Occipital lobe (tissue), 2 donors: ENCODE data around the gene UPK1A. TPM values are rescaled to one million over a fixed set of nuclear protein-coding genes. Genes with fewer than 3 reads are reported as not detected.
"Not testable (repeated sequence)": the region's sequence is repeated elsewhere in the genome, so short reads cannot be mapped to it uniquely, and the experiment has no call there.

Experiments used
- DNase-seq: peaks from one replicate; lab custom pipeline; 2025; lab: John Stamatoyannopoulos, UW
- total RNA-seq: library from RNA; depleted of rRNA; stranded (reverse); fragments of >200 nt; gene quantifications from one replicate; pipeline ENCODE4 v1.2.3, GENCODE V29; 2014

UPK1A gene
- total RNA-seq, 1 donor from 2014 or later: not detected

- DNase-seq: peak; percentile 94
These were observed 50.7 kb downstream of the UPK1A start for GRCh38 chr19:35716801-35717664.

GRCh38 chr19:35717665-35718344 lies 51.5 kb downstream of the UPK1A start, which contains the start of gene KMT2B:
TSS of gene KMT2B (plus strand) at chr19:35718003. CDS start at chr19:35718019, 16 bp downstream.
- DNase-seq: no peak

GRCh38 chr19:35718345-35719041 lies 52.2 kb downstream of the UPK1A start:
- DNase-seq: no peak

- DNase-seq: no peak
These were observed 53.3 kb downstream of the UPK1A start for GRCh38 chr19:35719402-35720162.

- no peak for DNase-seq
These were observed 53.8 kb downstream of the UPK1A start for GRCh38 chr19:35720163-35720524.

- DNase-seq: no peak
These were observed 54.3 kb downstream of the UPK1A start for GRCh38 chr19:35720648-35721047.

GRCh38 chr19:35721374-35721773 lies 55.1 kb downstream of the UPK1A start:
- DNase-seq: no peak

- no peak for DNase-seq
These were observed 56.1 kb downstream of the UPK1A start for GRCh38 chr19:35722461-35722860.

- DNase-seq: no peak
These were observed 56.6 kb downstream of the UPK1A start for GRCh38 chr19:35722897-35723296.

GRCh38 chr19:35723671-35724070 lies 57.4 kb downstream of the UPK1A start:
- no peak for DNase-seq

GRCh38 chr19:35724132-35724531 lies 57.8 kb downstream of the UPK1A start:
- DNase-seq: not testable (repeated sequence)

GRCh38 chr19:35724560-35724959 lies 58.2 kb downstream of the UPK1A start:
- no peak for DNase-seq

GRCh38 chr19:35725216-35725861 lies 59.0 kb downstream of the UPK1A start:
- no peak for DNase-seq

- DNase-seq: no peak
These were observed 61.0 kb downstream of the UPK1A start for GRCh38 chr19:35727053-35727955.

Other genes with a start within 250 kb of the UPK1A start
- 0.16 TPM for gene FFAR2, start 218.3 kb upstream of the UPK1A start, total RNA-seq
- not detected for gene KRTDAP, start 176.1 kb upstream of the UPK1A start, total RNA-seq
- 0.94 TPM for gene DMKN, start 152.9 kb upstream of the UPK1A start, total RNA-seq
- not detected for gene SBSN, start 138.2 kb upstream of the UPK1A start, total RNA-seq
- gene GAPDHS, start 133.1 kb upstream of the UPK1A start, total RNA-seq: not detected
- 37.4 TPM for gene TMEM147, start 120.9 kb upstream of the UPK1A start, total RNA-seq
- gene ATP4A, start 102.9 kb upstream of the UPK1A start, total RNA-seq: not detected
- not detected for gene PMIS2, start 80.3 kb upstream of the UPK1A start, total RNA-seq
- gene HAUS5, start 53.8 kb upstream of the UPK1A start, total RNA-seq: 6.4 TPM
- gene RBM42, start 37.5 kb upstream of the UPK1A start, total RNA-seq: 16.7 TPM
- gene ETV2, start 24.8 kb upstream of the UPK1A start, total RNA-seq: 1.1 TPM
- 119 TPM for gene COX6B1, start 18.2 kb upstream of the UPK1A start, total RNA-seq
- gene ZBTB32, start 38.0 kb downstream of the UPK1A start, total RNA-seq: not detected
- 3.0 TPM for gene KMT2B, start 51.5 kb downstream of the UPK1A start, total RNA-seq
- gene IGFLR1, start 75.9 kb downstream of the UPK1A start, total RNA-seq: 0.47 TPM
- gene U2AF1L4, start 78.9 kb downstream of the UPK1A start, total RNA-seq: 8.7 TPM
- 7.2 TPM for gene PSENEN, start 79.1 kb downstream of the UPK1A start, total RNA-seq
- 8.3 TPM for gene LIN37, start 82.1 kb downstream of the UPK1A start, total RNA-seq
- gene HSPB6, start 90.5 kb downstream of the UPK1A start, total RNA-seq: 0.31 TPM
- 1.9 TPM for gene PROSER3, start 91.7 kb downstream of the UPK1A start, total RNA-seq
- gene ARHGAP33, start 109.0 kb downstream of the UPK1A start, total RNA-seq: 85.5 TPM
- not detected for gene PRODH2, start 146.3 kb downstream of the UPK1A start, total RNA-seq
- gene NPHS1, start 186.0 kb downstream of the UPK1A start, total RNA-seq: 1.2 TPM
- 0.94 TPM for gene KIRREL2, start 190.4 kb downstream of the UPK1A start, total RNA-seq
- 179 TPM for gene APLP1, start 202.1 kb downstream of the UPK1A start, total RNA-seq
- 3.0 TPM for gene NFKBID, start 234.0 kb downstream of the UPK1A start, total RNA-seq
- not detected for gene HCST, start 236.0 kb downstream of the UPK1A start, total RNA-seq
- gene TYROBP, start 241.8 kb downstream of the UPK1A start, total RNA-seq: 3.1 TPM